Measurements from ENCODE around the gene SMURF1.

SMURF1 gene

GRCh38 chr7:99001482-99002147, 142.3 kb downstream of the SMURF1 start:
- DNase-seq, result no peak

DNA sequence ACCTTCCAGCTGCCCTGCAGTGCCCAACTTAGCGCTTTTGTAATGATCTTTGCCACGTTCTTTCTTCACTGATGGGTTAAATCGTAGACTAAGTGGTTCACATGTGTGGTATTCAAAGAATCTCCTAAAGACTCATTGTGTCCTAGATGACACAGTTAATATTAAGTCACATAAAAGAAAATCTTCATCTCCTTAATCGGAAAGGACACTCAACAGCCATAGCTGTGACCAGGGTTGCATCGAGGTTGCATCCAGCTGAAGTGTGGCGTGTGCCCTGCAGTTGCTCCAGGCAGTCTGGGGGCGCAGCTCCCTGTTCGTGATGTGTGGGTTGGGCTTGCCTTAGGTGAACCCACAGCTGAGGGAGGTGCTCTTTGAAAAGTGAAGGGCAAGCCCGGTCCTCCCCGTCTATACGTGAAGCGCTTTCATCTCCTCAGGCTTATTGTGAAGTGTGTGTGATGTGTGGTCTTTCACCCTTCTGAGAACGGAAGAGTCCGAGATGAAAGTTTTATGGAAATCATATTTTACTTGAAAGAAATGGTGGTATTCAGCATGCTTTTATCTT, 142.9 kb downstream of the SMURF1 start:
- DNase-seq, result no peak

DNA sequence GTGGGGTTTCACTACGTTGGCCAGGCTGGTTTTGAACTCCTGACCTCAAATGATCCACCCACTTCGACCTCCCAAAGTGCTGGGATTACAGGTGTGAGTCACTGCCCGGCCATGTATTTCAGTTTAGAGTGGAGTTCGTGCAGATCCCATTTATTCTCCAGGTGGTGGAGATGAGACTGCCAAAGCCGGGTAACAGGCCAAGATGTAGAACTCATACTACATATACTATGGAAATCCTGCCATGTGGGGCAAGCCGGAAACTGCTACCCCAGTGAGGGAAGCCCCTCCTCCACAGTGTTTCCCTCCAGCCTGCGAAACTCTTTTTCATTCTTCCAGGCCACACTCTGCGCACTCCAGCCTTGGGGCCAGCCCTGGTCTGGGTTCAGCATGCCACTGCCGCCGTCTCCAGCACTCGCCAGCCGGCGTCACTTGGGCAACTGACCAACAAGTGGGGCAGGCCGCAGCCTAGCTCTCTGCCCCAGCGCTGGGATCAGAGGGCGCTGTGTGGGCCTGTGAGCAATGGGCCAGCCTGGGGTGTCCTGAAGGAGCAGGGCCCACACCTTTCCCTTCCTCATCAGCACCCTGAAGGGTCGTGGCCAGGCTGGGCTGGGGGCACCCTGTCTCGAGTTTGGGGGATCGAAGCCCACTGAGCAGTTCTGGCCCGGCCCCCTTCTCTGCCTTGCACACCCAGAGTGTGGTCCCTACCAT, 143.6 kb downstream of the SMURF1 start:
- no peak for DNase-seq

DNA sequence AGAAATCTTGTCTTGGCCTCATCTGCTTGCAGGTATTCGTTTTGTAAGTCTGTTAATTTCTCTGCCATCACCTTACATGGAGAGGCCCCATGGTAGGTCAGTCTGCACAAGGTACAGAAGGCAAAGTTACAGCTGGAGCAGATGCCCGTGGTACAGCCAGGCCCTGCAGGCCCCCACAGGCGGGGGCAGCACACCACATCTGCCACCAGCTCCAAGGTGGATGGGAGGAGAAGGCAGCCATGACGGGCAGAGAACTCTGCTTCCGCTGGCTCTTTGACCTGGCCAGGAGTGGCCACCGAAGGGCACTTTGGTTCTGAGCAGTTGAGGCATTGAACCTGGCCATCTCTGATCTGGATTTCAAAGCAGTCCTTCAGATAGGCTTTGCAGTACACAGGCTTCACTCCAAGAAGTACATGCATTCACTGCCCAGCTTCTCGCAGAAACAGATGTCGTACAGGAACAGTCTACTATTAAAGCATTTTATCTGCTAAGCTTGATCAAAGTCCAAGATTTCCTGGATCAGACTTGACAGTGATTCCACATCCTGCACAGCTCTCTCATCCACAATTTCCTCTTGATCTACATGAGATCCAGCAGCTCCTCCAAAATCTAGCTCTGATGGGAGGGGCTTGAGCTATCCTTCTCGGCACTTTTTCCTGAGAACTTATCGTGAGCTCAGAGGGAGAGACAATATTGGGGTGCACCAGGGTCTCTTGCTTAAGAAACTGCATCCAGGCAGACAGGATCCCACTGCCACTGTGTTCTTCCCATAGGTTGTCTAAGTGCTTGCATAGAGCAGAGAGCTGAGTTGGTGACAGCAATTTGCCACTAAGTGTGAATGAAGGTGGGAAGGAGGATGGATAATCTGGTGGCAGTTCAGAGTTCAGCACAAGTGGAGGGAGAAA, 144.8 kb downstream of the SMURF1 start:
- no peak for DNase-seq

DNA sequence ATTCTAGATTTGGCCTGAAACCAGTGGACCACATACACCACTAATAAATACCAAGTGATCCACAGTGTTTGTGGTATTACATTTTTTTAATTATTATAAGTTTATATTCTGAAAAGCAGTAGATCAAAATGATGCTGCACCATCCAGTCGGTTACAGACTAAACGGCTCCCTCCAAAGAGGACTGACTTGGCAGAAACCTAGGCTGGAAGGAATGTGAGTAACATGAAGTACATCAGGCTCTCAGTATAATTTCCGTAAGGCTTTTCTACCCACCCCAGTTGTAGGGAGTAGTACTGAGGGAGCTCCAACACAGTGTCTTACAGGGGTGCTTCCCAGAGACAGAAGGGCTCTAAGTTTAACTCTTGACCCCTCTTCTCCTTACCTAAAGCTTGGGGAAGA, 146.1 kb downstream of the SMURF1 start:
- no peak for DNase-seq

- DNase-seq, result no peak
Observed at GRCh38 chr7:98996150-98996552, 147.8 kb downstream of the SMURF1 start.

DNA sequence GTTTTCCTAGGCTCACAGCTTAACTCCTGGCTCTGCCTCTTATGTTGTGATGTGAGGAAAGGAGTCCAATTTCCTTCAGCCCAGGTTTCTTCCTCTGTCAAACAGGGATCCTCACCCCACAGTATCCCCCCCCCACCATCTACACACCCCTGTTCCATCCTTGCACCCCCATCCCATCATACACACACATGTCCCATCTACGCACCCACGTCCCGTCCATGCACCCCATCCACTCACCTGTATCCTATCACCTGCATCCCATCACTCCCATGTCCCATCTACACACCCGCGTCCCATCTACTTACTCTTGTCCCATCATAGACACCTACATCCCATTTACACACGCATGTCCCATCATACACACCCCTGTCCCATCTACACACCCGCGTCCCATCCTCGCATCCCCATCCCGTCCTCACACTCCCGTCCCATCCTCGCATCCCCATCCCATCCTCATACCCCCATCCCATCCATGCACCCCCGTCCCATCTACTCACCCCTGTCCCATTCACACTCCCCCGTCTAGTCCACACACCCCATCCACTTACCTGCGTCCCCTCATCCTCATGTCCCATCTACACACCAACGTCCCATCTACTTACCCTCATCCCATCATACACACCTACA, 148.3 kb downstream of the SMURF1 start:
- no peak for DNase-seq

DNA sequence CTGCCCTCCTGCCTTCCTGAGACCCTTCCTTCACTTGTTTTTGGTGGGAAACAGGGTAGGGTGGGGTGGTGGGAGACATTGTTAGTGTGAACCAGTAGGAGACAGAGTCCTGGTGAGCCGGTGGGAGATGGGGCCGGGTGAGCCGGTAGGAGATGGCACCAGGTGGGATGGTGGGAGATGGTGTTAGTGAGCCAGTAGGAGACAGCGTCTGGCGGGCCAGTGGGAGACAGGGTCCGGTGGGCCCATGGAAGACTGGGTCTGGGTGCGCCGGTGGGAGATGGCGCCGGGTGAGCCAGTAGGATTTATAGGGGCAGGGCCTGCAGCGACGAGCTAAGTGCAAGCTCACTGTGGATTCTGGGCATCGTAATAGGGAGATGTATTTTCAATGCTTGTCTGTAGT, 148.8 kb downstream of the SMURF1 start:
- no peak for DNase-seq

DNA sequence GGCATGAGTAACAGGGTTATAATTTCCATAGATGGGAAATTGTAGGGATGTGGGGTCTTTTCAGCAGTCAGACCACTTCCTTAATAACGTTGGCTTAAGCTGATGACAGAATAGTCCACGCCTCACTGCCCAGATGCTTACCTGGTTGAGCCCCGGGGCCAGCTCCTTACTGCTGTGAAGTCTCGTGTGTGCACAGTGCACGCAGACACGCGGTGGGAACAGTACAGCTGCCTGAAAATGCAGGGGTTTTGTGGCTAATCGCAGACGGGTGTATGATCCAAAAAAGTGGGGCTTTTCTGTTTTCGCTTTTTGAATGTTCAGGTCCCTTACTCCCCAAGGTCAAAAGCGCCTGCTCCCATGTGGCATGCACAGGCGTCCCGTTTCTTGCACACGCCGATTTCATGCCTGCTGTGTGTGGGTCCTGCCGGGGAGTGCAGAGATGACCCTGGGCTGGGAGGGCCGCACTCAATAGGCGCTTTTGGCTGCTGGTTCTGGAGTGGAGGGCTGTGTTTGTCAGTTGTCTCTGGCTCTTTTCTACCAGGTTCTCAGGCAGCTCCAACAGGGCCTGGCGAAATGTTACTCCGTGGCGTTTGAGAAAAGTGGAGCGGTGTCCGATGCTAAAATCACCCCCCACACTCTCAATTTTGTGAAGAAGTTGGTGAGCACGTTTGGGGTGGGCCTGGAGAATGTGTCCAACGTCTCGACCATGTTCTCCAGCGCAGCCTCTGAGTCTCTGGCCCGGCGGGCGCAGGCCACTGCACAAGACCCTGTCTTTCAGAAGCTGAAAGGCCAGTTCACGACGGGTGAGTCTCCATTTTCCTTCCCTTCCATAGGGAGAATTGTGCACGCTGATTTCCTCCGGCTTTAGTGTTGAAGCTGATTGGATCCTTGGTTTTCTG, 149.6 kb downstream of the SMURF1 start:
- no peak for DNase-seq

DNA sequence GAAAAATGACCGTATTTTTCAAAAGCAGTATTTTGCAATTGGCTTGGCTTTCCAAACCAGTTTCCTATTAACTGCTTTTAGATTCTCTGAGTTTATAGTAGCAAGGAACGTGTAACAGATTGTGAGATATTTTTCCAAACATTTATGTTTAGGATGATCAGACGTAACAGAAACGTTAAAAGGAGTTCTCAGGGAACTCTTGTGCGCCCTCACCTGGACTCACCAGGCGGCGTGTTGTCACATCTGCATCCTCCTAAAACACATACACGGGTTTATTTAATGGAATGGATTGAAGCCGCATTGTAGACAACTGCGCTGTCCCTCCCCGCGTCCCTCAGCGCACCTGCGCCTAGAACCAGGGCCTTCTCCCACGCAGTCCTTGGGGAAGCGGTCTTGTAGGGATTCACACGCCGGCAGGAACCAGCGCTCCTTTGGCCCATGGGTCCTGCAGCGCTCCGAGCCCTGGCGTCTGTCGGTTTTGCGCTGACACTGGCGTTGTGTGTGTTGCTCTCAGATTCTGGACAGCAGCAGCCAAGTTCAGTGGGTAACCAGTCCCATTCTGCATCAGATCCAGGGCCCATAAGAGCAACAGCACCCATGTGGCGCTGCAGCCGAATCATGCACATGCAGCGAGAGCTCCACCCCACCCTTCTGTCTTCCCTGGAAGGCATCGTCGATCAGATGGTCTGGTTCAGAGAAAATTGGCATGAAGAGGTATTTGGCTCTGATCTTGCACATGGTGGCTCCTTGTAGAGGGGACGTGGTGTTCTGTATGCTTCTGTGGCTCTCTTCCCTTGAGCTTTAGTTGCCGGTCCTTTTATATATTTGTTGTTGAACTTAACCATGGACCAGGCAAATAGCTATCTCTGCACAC, 150.6 kb downstream of the SMURF1 start:
- DNase-seq, result no peak

DNA sequence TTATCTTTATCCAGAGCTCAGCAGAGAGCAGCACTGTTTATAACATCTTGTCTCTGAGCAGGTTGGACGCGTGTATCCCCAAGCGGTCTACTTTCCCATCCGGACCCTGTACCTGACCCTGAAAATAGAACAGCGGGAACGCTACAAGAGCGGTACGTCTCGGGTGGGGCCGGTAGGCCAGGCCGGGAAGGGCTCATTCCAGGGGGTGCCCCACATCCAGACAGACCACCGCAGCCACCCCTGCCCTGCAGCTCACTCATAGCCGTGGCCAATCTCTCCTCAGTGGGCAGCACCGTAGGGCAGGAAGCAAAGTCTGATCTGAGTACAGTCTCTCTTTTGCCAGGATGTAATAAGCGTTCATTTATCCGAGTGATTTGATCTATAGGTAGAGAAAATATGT, 151.8 kb downstream of the SMURF1 start:
- no peak for DNase-seq

DNA sequence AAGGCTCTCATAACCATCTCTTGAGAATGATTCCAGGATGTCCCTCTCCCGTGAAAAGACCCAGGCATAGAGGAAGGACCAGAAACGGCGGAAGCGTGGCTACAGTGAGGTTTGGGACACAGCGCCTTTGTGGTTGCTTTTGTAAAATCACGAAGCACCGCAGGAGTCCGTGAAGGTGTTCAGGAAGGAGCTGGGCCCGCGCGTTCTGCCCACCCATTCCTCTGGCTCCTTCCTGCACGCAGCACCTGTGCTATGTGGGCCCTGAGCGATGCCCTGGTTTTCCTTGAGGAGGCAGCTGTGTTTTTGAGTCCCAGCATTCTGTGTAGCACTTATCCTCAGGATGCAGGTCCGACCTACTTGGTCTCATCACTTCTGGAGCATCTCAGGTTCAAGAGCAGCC, 152.8 kb downstream of the SMURF1 start:
- DNase-seq, result no peak

- DNase-seq, result peak; percentile 21
Observed at GRCh38 chr7:98990356-98990755, 153.6 kb downstream of the SMURF1 start.

- DNase-seq, result peak; percentile 6
Observed at GRCh38 chr7:98988641-98989040, 155.3 kb downstream of the SMURF1 start.

DNA sequence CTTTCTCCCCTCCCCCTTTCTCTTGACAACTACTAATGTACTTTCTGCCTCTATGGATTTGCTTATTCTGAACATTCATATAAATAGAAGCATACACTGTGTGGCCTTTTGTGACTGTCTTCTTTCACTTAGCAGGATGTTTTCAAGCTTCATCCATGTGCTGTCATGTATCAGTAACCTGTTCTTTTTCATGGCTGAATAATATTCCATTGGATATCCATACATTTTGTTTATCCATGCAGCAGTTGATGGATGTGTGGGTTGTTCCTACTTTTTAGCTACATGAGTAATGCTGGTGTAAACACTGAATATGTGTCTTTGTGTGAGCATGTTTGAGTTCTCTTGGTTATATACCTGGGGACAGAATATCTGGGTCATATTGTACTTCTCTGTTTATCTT, 158.0 kb downstream of the SMURF1 start:
- DNase-seq, result no peak

DNA sequence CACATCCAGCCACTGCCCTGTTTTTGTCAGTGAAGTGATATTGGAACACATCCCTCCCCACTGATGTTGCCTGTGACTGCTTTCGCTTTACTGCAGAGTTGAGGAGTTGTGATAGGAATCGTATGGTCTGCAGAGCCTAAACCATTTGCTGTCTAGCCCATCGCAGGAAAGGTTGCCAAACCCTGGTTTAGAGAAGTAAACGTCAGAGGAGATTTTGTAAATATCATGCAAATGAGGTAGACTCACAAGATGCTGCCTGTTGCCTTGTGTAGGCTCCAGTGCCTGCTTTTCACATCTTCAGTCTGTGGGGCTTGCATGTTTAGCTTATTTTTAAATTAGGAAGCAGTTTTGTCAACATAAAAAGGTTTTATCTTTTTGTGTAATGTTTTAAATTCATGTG, 158.5 kb downstream of the SMURF1 start:
- no peak for DNase-seq

DNA sequence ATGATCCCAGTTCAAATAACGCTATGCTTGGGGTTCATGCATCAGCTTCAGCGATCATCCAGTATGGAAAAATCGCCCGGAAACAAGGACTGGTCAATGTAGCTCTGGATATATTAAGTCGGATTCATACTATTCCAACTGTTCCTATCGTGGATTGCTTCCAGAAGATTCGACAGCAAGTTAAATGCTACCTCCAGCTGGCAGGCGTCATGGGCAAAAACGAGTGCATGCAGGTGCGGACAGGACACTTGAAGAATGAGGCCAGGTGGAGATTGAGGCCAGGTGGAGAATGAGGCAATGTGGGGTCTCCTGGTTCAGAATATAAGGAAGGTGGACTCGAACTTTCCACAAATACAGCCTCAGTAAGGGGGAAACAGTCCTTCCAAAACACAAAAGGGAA, 159.8 kb downstream of the SMURF1 start:
- no peak for DNase-seq

DNA sequence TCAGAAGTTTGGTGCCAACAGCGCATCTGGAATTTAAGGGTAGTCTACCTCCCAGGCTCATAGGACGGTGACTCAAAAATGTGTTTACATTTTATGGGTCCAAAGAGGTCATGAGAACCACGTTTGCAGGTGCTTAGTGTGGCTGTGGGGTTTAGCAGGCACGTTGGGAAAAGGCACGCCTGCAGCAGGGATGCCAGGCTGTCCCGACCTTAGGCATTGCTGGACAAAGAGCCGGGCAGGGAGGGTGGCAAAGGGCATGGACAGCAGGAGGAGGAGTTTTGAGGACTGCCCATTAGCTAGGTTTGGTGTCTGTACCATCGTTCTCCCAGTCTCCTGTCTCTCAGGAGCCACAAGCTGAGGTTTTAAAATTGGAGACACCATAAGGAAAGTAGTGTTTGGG, 161.2 kb downstream of the SMURF1 start:
- DNase-seq, result no peak

GRCh38 chr7:98981701-98982100, 162.2 kb downstream of the SMURF1 start:
- no peak for DNase-seq

- no peak for DNase-seq
Observed at GRCh38 chr7:98978672-98979071, 165.2 kb downstream of the SMURF1 start.
